HepG2 (cell line): ENCODE measurements around the gene RAB3B. TPM values are rescaled to one million over a fixed set of nuclear protein-coding genes. Genes with fewer than 3 reads are reported as not detected.

Source experiments
- ADNP ChIP-seq: sonication (generic); formaldehyde crosslinking; IDR thresholded peaks from 2 replicates; pipeline ENCODE4 v1.4.0; 2020; ENCODE audit warnings: missing genetic modification reagents
- ATF2 ChIP-seq: sonication (generic); formaldehyde crosslinking; IDR thresholded peaks from 2 replicates; pipeline ENCODE4 v1.4.0; 2020; ENCODE audit warnings: missing genetic modification reagents
- ATM ChIP-seq: fragments of 450-650 bp; IDR thresholded peaks from 2 replicates; pipeline ENCODE4 v1.7.1; 2017; ENCODE audit warnings: mild to moderate bottlenecking, borderline replicate concordance
- DZIP1 ChIP-seq: sonication (generic); formaldehyde crosslinking; IDR thresholded peaks from 2 replicates; pipeline ENCODE4 v1.5.0; 2020; ENCODE audit warnings: mild to moderate bottlenecking, missing genetic modification reagents
- IRF1 ChIP-seq: sonication (generic); formaldehyde crosslinking; IDR thresholded peaks from 2 replicates; pipeline ENCODE4 v1.4.0; 2020; ENCODE audit warnings: low read depth, mild to moderate bottlenecking, missing genetic modification reagents
- MEIS2 ChIP-seq: sonication (generic); formaldehyde crosslinking; IDR thresholded peaks from 2 replicates; pipeline ENCODE4 v1.9.0; 2021; ENCODE audit warnings: mild to moderate bottlenecking, missing genetic modification reagents
- MTF1 ChIP-seq: sonication (generic); formaldehyde crosslinking; IDR thresholded peaks from 2 replicates; pipeline ENCODE4 v1.5.0; 2020; ENCODE audit warnings: missing genetic modification reagents
- NR1H2 ChIP-seq: sonication (generic); formaldehyde crosslinking; IDR thresholded peaks from 2 replicates; pipeline ENCODE4 v1.8.1; 2022; ENCODE audit warnings: low read depth, missing genetic modification reagents, borderline replicate concordance
- SP2 ChIP-seq: sonication (generic); formaldehyde crosslinking; IDR thresholded peaks from 2 replicates; pipeline ENCODE4 v1.5.1; 2020; ENCODE audit warnings: mild to moderate bottlenecking, missing genetic modification reagents
- ZBTB1 ChIP-seq: sonication (generic); formaldehyde crosslinking; IDR thresholded peaks from 2 replicates; pipeline ENCODE4 v1.4.0; 2020; ENCODE audit warnings: missing genetic modification reagents, borderline replicate concordance
- ZKSCAN5 ChIP-seq: sonication (generic); formaldehyde crosslinking; IDR thresholded peaks from 2 replicates; pipeline ENCODE4 v1.5.1; 2020; ENCODE audit warnings: mild to moderate bottlenecking, missing genetic modification reagents
- ZMYM4 ChIP-seq: sonication (generic); formaldehyde crosslinking; IDR thresholded peaks from 2 replicates; pipeline ENCODE4 v1.8.1; 2023; ENCODE audit warnings: mild to moderate bottlenecking, missing genetic modification reagents
- ZNF142 ChIP-seq: sonication (generic); formaldehyde crosslinking; IDR thresholded peaks from 2 replicates; pipeline ENCODE4 v1.4.0; 2020; ENCODE audit warnings: missing genetic modification reagents
- ZNF292 ChIP-seq: sonication (generic); formaldehyde crosslinking; IDR thresholded peaks from 2 replicates; pipeline ENCODE4 v1.8.1; 2022; ENCODE audit warnings: mild to moderate bottlenecking, low read depth, missing genetic modification reagents, borderline replicate concordance
- ZNF337 ChIP-seq: sonication (generic); formaldehyde crosslinking; IDR thresholded peaks from 2 replicates; pipeline ENCODE4 v1.5.1; 2020; ENCODE audit warnings: missing genetic modification reagents, low read depth, mild to moderate bottlenecking, borderline replicate concordance
- ZNF33B ChIP-seq: sonication (generic); formaldehyde crosslinking; IDR thresholded peaks from 2 replicates; pipeline ENCODE4 v1.5.1; 2020; ENCODE audit warnings: mild to moderate bottlenecking, missing genetic modification reagents
- ZNF460 ChIP-seq: sonication (generic); formaldehyde crosslinking; IDR thresholded peaks from 2 replicates; pipeline ENCODE4 v1.5.1; 2020; ENCODE audit warnings: missing genetic modification reagents, mild to moderate bottlenecking, borderline replicate concordance
- ZNF605 ChIP-seq: sonication (generic); formaldehyde crosslinking; IDR thresholded peaks from 2 replicates; pipeline ENCODE4 v1.8.0; 2022; ENCODE audit warnings: mild to moderate bottlenecking, missing genetic modification reagents
- ZNF652 ChIP-seq: IDR thresholded peaks from 2 replicates; pipeline ENCODE4 v1.6.1; 2016; ENCODE audit warnings: low read depth, borderline replicate concordance
- polyA plus RNA-seq, 8 experiments: library from polyadenylated mRNA; depleted of rRNA in 3 of 8; stranded (reverse) in 7 of 8; unstranded in 1 of 8; fragments of >200 nt; fragmentation: Illumina TruSeq in 4 of 8; extraction: Trizol in 4 of 8; gene quantifications; 2 replicates each; pipeline versions ENCODE4 v1.2.1 to v1.2.3, GENCODE V29; 2011 to 2016; ENCODE audit warnings: low read depth in 4 of 8, missing spikeins in 1 of 8, mixed read lengths in 1 of 8; ENCODE audit not compliant: insufficient read depth in 1 of 8
- total RNA-seq, 5 experiments: library from RNA; depleted of rRNA; stranded (reverse); fragments of >200 nt; fragmentation: Illumina TruSeq; extraction: Trizol; gene quantifications; 2 replicates each; pipeline ENCODE4 v1.2.3, GENCODE V29; 2016; ENCODE audit warnings: low read depth in 1 of 5

RAB3B gene
- total and polyA plus RNA-seq, 2 of the 13 experiments (the other 11 are each of a cell fraction or from before 2014, with no cell fraction given): 1.0 to 1.2 TPM

GRCh38 chr1:52002038-52002917 is 11.8 kb upstream of the RAB3B start (continued):
- TF ChIP-seq ATM (no peak), ZNF292 (CRISPR knock-in tag) (no peak), MTF1 (CRISPR knock-in tag) (no peak), IRF1 (no peak), ZNF337 (CRISPR knock-in tag) (no peak), ZNF142 (CRISPR knock-in tag) (no peak), ATF2 (CRISPR knock-in tag) (no peak), SP2 (CRISPR knock-in tag) (no peak), DZIP1 (CRISPR knock-in tag) (no peak), MEIS2 (no peak), ZNF652 (CRISPR knock-in tag) (no peak), ZKSCAN5 (CRISPR knock-in tag) (no peak), ZNF460 (CRISPR knock-in tag) (no peak), ZBTB1 (CRISPR knock-in tag) (no peak), ZNF33B (CRISPR knock-in tag) (no peak), ZMYM4 (CRISPR knock-in tag) (no peak), NR1H2 (CRISPR knock-in tag) (no peak), ZNF605 (0 out of 2 replicates have a peak, but pooled peaks have one; percentile 35), ADNP (CRISPR knock-in tag) (no peak)
